SK-N-SH (cell line): ENCODE measurements around the gene GPD1.

ENCODE experiments used
- MAX ChIP-seq: IDR thresholded peaks from 2 replicates; pipeline ENCODE4 v1.4.0; 2012; ENCODE audit warnings: low read depth
- POLR2AphosphoS5 ChIP-seq: IDR thresholded peaks from 2 replicates; pipeline ENCODE4 v1.6.1; 2012; ENCODE audit warnings: low read depth, low read length

GRCh38 chr12:50082644-50083043 is 21.2 kb upstream of the GPD1 start:
- no peak for TF ChIP-seq MAX
- TF ChIP-seq POLR2AphosphoS5 = no peak
